Measurements from ENCODE around the gene DYNC2H1.
"Not testable (repeated sequence)": the region's sequence is repeated elsewhere in the genome, so short reads cannot be mapped to it uniquely, and the experiment has no call there.

DYNC2H1 gene

DNA sequence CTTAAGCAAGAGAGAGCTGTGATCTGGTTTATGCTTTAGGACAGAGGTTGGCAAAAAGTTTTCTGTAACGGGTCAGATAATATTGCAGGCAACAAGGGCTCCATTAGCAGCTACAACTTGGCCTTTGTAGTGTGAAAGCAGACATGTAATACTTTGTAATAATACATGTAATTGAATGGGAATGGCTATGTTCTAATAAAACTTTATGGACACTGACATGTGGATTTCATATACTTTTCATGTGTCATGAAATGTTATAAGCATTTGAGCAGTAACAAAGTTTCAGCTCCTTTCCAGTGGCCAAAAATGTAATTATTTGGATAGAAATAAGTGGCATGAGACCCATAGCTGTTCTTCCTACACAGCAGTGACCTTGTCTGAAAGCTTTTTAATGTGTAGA, 3.1 kb downstream of the DYNC2H1 start:
- in situ Hi-C loops (cut with HindIII; ENCODE audit: low sequenced_read_pairs) = no loop called here

DNA sequence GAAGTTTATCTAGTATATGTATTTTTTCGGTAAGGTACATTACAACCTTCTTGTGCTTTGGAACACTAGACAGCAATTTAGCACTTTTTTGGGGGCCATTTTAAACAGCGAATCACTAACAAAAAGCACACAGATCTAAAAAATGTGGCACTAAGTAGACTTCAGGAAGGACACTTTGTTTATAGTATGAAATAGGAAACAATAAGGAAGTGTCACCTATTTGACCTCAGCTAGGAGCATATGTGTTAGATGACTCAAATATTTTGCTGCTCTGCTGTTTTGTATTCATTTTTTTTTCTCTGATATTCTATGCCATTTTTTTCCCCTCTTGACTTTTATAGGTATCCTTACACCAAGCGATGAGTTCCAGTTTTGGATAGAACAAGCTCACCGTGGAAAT, 5.6 kb downstream of the DYNC2H1 start:
- in situ Hi-C loops (cut with HindIII; ENCODE audit: low sequenced_read_pairs) = no loop called here

DNA sequence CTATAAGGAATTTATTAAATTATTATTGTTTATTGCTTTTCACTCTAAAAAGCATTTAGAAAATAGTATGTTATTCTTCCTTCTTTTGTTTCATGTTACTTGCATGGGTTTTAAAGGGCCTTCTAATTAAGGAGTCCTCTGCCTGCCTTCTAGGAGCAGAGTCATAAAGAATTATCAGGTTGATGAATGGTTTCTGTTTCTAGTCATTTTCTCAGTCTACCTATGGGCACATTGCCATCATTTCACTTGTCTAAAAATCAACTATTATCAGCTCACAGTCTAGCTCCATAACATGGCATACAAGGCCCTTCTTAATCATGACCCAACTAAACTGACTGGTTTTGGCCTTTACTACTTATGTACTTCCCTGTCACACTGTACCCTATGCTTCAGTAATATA, 16.2 kb downstream of the DYNC2H1 start:
- in situ Hi-C loops (cut with HindIII; ENCODE audit: low sequenced_read_pairs) = no loop called here

DNA sequence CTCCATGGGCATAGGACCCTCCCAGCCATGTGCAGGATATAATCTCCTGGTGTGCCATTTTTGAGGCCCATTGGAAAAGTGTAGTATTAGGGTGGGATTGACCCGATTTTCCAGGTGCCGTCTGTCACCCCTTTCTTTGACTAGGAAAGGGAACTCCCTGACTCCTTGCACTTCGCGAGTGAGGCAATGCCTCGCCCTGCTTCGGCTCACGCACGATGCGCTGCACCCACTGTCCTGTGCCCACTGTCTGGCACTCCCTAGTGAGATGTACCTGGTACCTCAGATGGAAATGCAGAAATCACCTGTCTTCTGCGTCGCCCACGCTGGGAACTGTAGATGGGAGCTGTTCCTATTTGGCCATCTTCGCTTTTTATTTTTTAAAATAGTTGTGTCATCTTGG, 32.8 kb downstream of the DYNC2H1 start:
- in situ Hi-C loops (cut with HindIII; ENCODE audit: low sequenced_read_pairs) = not testable (repeated sequence)

DNA sequence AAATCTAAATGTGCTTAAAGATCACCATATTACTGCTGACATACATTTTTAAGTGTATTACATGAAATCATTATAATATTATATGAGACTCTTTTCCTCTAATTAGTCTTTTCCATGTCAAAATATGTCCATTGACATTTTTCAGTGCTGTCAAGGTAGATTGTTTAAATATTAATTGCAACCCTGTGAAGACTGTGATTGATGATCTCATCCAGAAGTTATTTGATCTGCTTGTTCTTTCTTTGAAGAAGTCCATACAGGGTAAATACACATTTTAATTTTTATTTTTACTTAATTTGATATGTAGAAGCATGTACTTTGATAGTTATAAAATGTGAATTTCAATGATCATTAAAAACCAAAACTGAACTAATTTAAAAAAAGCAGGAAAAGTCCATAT, 38.4 kb downstream of the DYNC2H1 start:
- in situ Hi-C loops (cut with HindIII; ENCODE audit: low sequenced_read_pairs) = no loop called here

DNA sequence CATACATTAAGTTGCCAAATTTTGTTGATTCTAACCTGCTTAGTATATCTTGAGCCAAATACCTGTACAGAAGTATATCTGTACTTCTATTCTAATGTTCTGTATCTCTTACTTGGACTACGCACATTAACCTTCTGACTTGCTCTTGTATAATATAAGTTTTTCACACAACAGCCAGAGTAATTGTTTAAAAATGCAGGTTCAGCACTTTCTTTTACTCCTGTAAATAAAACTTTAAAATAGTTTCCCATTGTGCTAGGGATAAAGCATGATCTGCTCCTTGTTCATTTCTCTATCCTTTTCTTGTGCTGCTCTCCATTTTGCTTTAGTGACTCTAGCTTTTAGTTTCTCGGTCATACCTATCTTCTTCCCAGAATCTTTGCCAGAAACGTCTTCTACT, 48.3 kb downstream of the DYNC2H1 start:
- in situ Hi-C loops (cut with HindIII; ENCODE audit: low sequenced_read_pairs) = no loop called here

DNA sequence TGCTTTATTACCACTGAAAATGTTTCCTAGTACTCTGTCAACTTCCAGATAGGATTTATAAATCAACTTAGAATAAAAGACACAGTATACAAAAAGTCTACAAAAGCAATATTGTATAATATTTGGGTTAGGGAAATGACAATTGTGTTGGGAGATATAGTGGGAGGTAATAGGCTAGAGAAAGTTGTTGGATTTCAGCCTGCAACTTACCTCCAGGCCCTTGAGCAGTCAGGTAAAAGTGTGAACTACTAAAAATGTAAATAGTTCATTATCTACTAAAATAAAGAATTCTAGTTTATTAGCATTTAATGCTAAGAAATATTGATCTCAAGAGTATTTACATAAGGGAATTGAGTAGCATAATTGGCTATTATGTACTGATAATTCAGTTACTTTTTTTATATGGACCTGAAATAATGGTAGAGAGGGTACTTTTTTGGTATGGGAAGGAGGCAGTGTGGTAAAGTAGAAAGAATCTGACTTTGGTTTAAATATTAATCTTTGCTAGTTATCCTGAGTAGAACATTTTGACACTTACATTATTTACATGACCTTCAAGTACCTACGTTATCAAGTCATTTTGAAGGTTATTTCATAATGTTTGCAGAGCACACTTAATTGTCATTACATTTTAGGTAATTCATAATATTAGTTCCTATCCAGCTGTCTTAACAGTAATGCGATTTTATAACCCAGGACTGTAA, 55.0 kb downstream of the DYNC2H1 start:
- in situ Hi-C loops (cut with HindIII; ENCODE audit: low sequenced_read_pairs) = no loop called here

DNA sequence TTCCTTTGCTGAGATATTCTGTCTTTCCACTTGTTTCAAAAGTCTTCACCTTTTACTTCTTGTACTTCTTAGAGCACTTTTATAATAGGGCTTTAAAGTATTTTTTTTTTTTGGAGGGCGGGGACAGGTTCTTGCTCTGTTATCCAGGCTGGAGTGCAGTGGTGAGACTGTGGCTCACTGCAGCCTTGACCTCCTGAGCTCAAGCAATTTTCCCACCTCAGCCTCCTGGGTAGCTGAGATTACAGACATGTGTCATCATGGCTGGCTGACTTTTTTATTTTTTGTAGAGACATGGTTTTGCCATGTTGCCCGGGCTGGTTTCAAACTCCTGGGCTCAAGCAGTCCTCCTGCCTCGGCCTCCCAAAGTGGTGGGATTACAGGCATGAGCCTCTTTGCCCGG, 57.9 kb downstream of the DYNC2H1 start:
- in situ Hi-C loops (cut with HindIII; ENCODE audit: low sequenced_read_pairs) = no loop called here

DNA sequence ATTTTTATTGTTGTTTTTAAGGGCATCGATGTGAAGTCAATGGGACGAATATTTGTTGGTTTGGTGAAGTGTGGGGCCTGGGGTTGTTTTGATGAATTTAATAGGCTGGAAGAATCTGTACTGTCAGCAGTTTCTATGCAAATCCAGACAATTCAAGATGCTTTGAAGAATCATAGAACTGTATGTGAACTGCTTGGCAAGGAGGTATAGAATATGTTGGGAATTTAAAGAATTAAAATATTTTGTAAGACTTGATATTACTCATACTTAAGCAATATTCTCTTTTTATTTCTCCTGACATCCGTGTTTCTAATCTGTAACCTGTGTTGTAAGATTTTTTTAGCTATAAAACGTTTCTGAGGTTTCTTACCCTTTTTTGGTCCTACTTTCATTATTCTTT, 61.6 kb downstream of the DYNC2H1 start:
- in situ Hi-C loops (cut with HindIII; ENCODE audit: low sequenced_read_pairs) = no loop called here

DNA sequence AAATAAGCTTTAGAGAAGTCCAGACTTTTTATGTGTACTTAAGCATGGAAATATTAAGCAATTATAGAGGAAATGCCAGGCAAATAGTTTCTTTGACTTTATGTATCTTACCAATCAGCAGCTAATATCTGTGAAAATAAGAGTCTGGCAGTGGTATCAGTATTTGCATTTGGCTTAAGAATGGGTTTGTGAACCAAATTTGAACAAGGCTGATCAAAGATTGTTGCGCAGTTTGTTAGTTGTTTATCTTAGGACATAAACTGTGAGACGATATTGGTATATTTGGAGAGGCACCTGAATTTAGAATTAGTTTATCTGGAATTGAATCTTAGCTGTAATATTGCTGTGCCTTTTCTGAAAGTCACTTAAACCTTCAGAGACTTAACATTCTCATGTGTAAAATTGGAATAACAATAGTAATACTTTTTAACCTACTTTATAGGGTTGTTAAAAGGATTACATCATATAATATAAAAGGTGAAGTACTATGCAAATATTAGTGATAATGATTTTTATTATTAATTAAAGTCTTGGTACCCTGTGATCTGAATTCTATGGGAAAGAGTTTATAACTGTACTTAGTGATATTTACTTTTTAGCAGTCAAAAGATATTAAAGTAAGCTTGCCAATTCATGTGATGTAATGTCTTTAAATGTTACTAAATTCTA, 66.4 kb downstream of the DYNC2H1 start:
- in situ Hi-C loops (cut with HindIII; ENCODE audit: low sequenced_read_pairs) = no loop called here

DNA sequence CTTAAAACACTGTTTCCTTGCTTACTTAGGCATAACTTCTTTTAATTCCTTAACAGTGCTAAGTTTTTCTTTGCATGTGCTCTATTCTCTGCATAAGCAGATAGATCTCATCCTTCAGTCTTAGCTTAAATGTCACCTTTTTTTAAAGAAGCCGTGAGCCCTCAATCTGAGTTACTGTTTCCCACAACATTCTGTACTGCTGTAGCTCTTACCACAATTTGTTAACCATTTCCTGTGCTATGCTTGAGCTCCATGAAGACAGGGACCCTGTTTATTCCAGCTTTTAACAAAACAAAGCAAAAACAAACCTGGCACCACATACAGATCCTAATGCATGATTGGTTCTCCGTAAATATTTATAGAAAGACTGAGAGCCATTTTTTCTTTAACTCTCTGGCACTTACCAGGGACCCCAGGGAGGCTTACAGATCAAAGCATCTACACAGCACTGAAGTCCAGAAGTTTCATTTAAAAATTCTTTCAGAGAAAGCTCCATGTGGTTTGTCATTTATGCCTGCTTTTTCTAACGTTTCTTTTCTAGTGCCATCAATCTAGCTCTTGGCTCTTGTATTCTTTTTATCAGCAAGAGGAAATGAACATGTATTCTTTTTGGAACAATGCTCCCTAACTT, 74.9 kb downstream of the DYNC2H1 start:
- in situ Hi-C loops (cut with HindIII; ENCODE audit: low sequenced_read_pairs) = no loop called here

DNA sequence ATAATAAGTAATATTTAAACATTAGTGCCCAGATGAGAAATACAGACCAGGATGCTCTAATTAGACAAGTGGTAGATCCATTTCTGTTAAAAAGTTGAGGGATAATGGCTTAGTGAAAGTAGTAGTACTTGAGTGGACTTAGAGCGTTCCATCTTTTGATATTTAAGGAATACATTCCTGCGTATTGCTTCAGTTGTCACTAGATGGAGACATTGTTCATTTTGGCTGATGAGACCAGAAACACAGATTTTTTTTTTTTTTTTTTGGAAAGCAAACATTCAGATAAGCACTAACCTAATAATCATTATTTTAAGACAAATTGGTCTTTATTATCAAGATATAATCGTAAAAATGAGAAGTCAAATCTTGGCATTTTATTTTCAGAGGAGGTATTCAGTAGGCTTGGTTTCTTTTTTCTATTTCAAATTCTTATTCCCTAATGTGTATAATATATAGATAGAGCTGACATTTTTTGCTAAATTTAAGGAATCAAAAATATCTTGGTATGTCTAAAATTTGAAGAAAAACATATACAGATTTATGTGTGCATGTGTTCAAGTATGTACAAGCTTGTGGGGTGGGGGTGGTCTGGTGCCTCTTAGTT, 92.9 kb downstream of the DYNC2H1 start:
- in situ Hi-C loops (cut with HindIII; ENCODE audit: low sequenced_read_pairs) = no loop called here

DNA sequence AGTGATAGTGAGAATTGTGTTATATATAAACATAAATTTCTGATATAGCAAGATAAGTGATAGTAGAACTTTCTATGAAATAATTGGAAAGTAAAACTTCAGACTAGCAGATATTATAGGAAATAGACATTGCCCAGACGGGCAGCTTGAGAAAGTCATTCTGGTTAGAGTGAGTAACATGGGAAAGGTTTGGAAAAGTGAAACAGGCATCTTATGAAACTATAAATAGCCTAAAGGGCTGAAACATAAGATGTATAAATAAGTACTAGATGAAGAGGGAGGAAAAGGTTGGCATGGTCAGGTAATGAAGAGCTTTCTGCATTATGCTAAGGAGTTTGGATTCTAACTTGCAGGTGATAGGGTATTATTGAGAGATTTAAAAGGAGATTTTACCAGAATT, 101.3 kb downstream of the DYNC2H1 start:
- in situ Hi-C loops (cut with HindIII; ENCODE audit: low sequenced_read_pairs) = no loop called here

DNA sequence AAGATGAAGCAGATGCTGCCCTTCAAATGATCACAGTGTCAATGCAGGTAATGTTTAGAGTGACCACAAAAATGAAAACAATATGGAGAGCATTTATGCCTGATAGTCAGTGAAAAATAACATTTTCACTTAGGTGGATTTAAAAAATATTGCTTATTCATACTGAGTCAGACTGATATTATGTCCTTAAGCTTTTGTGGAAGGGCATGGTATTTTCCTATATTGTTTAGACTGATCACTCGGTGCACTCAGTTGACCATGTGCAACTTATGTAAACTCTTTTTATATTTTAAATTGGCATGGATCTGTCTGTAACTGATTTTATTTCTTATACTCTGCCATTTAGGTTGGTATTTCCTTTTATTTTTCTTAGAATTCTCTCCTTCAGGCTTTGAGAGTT, 106.6 kb downstream of the DYNC2H1 start:
- in situ Hi-C loops (cut with HindIII; ENCODE audit: low sequenced_read_pairs) = no loop called here

DNA sequence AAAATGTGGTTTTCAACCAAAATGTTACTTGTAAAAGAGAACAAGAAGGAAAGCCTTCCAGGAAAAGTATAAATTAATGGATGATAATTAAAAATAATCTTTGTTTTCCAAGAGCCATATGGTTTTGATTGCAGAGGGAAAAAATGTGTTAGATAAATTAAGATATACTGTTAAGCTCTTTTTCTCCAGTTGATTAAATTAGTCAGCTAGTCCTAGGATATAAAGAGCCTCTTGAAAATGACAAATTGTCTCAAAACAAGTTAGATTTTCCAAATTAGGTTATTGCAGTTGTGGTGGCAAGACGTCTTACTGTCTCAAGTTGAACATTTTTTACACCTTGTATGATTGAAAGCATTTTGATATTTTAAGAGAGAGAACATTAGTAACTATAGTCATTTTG, 110.9 kb downstream of the DYNC2H1 start:
- in situ Hi-C loops (cut with HindIII; ENCODE audit: low sequenced_read_pairs) = no loop called here

DNA sequence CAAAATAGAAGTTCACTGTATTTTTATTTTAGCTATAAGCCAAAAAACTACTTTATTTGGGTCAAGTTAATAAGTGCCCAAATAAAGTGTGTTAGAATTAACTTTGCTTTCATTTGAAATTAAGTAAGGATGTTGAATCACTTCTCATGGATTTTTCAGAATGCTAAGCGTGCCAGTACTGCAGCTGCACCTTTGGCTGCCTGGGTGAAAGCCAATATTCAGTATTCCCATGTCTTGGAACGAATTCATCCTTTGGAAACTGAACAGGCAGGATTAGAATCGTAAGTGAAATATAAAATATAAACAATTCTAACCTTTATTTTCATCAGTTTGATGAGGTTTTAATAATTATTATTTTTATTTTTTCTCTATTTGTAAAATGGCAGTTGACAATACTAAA, 113.6 kb downstream of the DYNC2H1 start:
- in situ Hi-C loops (cut with HindIII; ENCODE audit: low sequenced_read_pairs) = no loop called here

DNA sequence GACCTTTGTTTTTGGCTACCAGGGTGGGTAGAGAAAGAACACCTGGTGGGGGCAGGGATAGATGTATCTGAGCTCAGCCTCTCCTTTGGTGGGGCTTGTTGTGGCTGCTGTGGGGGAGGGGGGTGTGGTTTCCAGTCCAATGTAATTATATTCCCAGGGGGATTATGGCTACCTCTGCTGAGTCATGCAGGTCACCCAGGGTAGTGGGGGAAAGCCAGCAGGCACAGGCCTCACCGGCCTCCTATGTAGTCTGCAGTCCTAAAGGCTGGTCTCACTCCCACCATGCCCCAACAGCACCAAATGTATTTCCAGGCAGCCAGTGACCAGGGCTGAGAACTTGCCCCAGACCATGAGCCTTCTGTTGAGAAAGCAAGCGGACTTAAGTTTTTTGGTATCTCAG, 119.6 kb downstream of the DYNC2H1 start:
- in situ Hi-C loops (cut with HindIII; ENCODE audit: low sequenced_read_pairs) = no loop called here

DNA sequence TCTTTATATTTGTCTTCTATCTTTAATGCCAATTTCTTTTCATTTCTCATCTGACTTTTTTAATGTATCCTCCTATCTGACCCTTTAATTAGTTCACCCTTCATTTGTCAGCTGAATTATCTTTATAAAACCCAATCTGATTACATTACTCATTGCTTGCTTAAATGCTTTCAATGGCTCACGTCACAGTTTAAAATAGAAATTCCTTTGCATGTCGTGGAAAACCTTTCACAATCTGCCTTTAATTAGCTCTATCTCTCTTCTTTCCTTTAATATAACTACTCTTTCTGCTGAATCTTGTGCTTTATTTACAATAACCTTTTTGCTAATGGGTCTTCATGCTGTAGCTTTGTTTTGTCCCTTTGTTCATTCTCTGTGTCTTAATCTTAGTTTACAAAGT, 125.7 kb downstream of the DYNC2H1 start:
- in situ Hi-C loops (cut with HindIII; ENCODE audit: low sequenced_read_pairs) = no loop called here

DNA sequence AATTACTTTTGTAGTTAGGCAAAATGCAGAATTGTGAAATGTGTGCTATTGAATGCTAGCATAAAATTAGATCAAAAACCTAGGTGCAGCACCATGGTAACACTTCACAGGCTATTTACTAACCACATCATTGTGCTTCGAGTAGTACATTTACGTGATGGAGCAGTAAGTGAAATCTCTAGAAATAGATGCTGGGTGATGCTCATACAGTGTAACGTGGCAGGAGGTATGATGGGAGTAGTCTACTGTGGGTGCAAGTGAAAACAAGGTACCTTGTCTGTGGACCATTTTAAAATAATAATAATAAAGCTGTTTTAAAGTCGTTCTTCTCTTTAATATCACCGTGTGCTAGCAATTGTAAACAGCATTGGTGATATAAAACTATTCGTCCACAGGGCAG, 132.3 kb downstream of the DYNC2H1 start:
- in situ Hi-C loops (cut with HindIII; ENCODE audit: low sequenced_read_pairs) = no loop called here

DNA sequence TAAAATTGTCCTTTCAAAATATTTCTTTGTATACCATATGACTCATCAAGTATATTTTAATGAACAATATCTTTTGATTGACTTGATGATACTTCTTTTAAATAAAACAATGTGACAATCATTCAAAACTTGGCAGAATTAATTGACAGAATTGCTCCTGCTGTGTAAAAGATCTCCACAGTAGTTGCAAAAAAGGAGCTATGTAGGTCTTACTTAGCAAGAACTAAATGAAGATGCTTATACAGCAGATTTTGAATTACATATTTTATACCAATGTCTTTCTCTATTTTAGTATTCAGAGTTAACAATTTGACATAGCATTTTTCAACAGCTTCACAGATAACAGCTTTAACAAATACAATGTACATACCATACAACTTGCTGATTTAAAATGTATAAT, 144.9 kb downstream of the DYNC2H1 start:
- in situ Hi-C loops (cut with HindIII; ENCODE audit: low sequenced_read_pairs) = no loop called here

DNA sequence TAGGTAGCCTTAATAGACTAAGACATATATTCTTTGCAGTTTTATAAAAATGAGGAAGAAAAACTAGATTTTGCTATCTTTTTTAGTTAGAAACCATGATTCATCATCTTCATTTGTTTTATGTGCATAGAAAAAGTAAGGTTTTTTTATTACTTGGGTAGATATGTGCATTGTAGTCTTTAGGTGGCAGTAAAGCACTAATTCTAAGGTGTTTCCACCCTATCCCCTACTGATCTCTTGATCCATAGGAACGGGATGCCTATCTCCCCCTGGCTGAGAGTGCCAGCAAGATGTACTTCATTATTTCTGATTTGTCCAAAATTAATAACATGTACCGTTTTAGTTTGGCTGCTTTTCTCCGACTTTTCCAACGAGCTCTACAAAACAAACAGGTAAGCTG, 148.1 kb downstream of the DYNC2H1 start:
- in situ Hi-C loops (cut with HindIII; ENCODE audit: low sequenced_read_pairs) = no loop called here
